BE2C (cell line): ENCODE results near the gene FAH.

ENCODE experiments used
- DNase-seq: peaks from one replicate; pipeline ENCODE4 v3.0.0-alpha.2; 2020
- H3K27me3 ChIP-seq: fragments of 250-450 bp; sonication (Bioruptor Pico); 2 replicates; pipeline ENCODE4 v1.5.1; 2020; ENCODE audit warnings: mild to moderate bottlenecking
- H3K36me3 ChIP-seq: fragments of 250-450 bp; sonication (Bioruptor Pico); 2 replicates; pipeline ENCODE4 v1.5.1; 2020; ENCODE audit warnings: mild to moderate bottlenecking
- H3K4me1 ChIP-seq: fragments of 250-450 bp; sonication (Bioruptor Pico); 2 replicates; pipeline ENCODE4 v1.5.1; 2020
- H3K4me3 ChIP-seq: 2 replicates; pipeline ENCODE4 v1.5.1; 2011; ENCODE audit warnings: low read depth, low read length
- H3K9me3 ChIP-seq: fragments of 250-450 bp; sonication (Bioruptor Pico); 2 replicates; pipeline ENCODE4 v1.5.1; 2020
- CTCF ChIP-seq: IDR thresholded peaks from 2 replicates; pipeline ENCODE4 v1.5.1; 2012; ENCODE audit warnings: mild to moderate bottlenecking, low read depth, low read length

The FAH gene

GRCh38 chr15:80204231-80204630 lies 51.4 kb downstream of the FAH start:
- Histone ChIP-seq H3K27me3 (peaks cover 31% of the 10 kb centered on the region), H3K9me3 (no peaks in the 10 kb centered on the region), H3K36me3 (no peaks in the 10 kb centered on the region), H3K4me3 (no peak overlapping the region), H3K4me1 (no peaks in the 10 kb centered on the region)
- no peak for TF ChIP-seq CTCF
- no peak for DNase-seq

GRCh38 chr15:80207887-80208286 lies 55.1 kb downstream of the FAH start:
- no peak for TF ChIP-seq CTCF
- no peaks in the 10 kb centered on the region for H3K4me1 ChIP-seq
- H3K4me3 ChIP-seq, result no peak overlapping the region
- H3K27me3 ChIP-seq, result peaks cover 27% of the 10 kb centered on the region
- H3K36me3 ChIP-seq, result no peaks in the 10 kb centered on the region
- no peaks in the 10 kb centered on the region for H3K9me3 ChIP-seq
- no peak for DNase-seq

GRCh38 chr15:80208758-80209734 lies 56.2 kb downstream of the FAH start:
- Histone ChIP-seq H3K4me3 (no peak overlapping the region), H3K9me3 (no peaks in the 10 kb centered on the region), H3K27me3 (peaks cover 27% of the 10 kb centered on the region), H3K4me1 (no peaks in the 10 kb centered on the region), H3K36me3 (no peaks in the 10 kb centered on the region)
- TF ChIP-seq CTCF, result no peak
- DNase-seq, result no peak

GRCh38 chr15:80210611-80211573 lies 58.1 kb downstream of the FAH start:
- Histone ChIP-seq H3K4me1 (no peaks in the 10 kb centered on the region), H3K9me3 (no peaks in the 10 kb centered on the region), H3K27me3 (peaks cover 22% of the 10 kb centered on the region), H3K36me3 (no peaks in the 10 kb centered on the region), H3K4me3 (no peak overlapping the region)
- no peak for TF ChIP-seq CTCF
- no peak for DNase-seq

GRCh38 chr15:80211976-80212375 lies 59.2 kb downstream of the FAH start:
- TF ChIP-seq CTCF, result no peak
- peaks cover 14% of the 10 kb centered on the region for H3K27me3 ChIP-seq
- no peak for DNase-seq
- no peaks in the 10 kb centered on the region for H3K36me3 ChIP-seq
- H3K4me3 ChIP-seq, result no peak overlapping the region
- no peaks in the 10 kb centered on the region for H3K9me3 ChIP-seq
- no peaks in the 10 kb centered on the region for H3K4me1 ChIP-seq
